Measurements from ENCODE around the gene GEMIN8. TPM values are rescaled to one million over a fixed set of nuclear protein-coding genes. Genes with fewer than 3 reads are reported as not detected.

Gene GEMIN8
- total RNA-seq, 1 donor, result 10.4 TPM

DNA sequence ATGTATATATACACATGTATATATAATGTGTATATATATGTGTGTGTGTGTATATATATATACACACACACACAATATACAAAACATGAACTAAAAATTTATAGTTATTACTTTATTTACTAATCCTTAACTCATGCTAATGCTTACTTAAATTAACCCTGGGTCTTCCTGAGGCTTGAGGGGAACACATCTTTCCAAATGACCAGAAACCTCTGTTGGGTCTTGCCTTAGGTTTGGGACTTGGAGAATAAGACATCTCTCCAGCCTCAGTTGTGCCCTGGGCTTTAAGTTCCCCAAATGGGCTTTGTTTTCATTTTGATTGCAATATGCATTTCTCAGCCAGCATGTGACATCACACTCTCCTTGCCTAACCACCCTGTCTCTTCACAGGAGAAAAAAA is 7.7 kb downstream of the GEMIN8 start:
- TF ChIP-seq, protein P1, sequence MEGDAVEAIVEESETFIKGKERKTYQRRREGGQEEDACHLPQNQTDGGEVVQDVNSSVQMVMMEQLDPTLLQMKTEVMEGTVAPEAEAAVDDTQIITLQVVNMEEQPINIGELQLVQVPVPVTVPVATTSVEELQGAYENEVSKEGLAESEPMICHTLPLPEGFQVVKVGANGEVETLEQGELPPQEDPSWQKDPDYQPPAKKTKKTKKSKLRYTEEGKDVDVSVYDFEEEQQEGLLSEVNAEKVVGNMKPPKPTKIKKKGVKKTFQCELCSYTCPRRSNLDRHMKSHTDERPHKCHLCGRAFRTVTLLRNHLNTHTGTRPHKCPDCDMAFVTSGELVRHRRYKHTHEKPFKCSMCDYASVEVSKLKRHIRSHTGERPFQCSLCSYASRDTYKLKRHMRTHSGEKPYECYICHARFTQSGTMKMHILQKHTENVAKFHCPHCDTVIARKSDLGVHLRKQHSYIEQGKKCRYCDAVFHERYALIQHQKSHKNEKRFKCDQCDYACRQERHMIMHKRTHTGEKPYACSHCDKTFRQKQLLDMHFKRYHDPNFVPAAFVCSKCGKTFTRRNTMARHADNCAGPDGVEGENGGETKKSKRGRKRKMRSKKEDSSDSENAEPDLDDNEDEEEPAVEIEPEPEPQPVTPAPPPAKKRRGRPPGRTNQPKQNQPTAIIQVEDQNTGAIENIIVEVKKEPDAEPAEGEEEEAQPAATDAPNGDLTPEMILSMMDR (IDR thresholded peaks at IDR 0.05; ENCODE audit: insufficient read depth, low read depth, low read length), result no peak
- no peak for DNase-seq (ENCODE audit: low read depth)
- no peak overlapping the region for H3K4me3 ChIP-seq (ENCODE audit: low read depth, low read length)

DNA sequence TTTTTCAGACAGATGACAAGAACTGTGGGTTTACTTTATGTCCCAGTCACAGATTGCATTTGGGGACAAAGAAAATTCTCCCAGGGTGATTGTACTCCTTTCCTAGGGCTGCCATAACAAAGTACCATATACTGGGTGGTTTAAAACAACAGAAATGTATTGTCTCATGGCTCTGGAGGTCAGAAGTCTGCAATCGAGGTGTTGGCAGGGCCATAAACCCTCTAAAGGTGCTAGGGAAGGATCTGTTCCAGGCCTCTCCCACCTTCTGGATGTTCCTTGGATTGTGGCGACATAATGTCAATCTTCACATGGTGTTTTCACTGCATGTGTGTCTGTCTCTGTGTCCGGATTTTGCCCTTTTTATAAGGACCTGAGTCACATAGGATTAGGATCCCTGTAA is 12.3 kb downstream of the GEMIN8 start:
- TF ChIP-seq, protein P1 (IDR thresholded peaks at IDR 0.05; ENCODE audit: insufficient read depth, low read depth, low read length), result no peak
- DNase-seq (ENCODE audit: low read depth), result no peak
- H3K4me3 ChIP-seq (ENCODE audit: low read depth, low read length), result no peak overlapping the region

DNA sequence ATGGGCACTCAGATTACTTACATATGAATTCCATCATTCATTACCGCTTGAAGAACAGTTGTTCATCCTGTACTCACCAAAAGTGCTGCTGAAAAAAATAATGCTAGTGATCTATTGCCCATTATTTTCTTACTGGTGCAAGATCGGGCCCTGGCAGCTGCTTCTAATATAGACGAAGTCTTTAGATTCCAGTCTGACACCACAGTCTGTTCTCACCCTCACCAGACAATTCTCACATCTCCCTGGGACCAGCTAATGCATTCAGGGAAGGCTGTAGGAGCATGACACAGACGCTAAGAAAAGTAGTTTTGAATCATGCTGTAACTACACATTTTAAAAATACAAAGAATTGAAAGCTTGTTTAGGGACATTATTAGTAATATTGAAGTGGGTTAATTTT is 13.8 kb downstream of the GEMIN8 start:
- TF ChIP-seq, protein P1 (IDR thresholded peaks at IDR 0.05; ENCODE audit: insufficient read depth, low read depth, low read length), result no peak
- no peak overlapping the region for H3K4me3 ChIP-seq (ENCODE audit: low read depth, low read length)
- DNase-seq (ENCODE audit: low read depth), result no peak

DNA sequence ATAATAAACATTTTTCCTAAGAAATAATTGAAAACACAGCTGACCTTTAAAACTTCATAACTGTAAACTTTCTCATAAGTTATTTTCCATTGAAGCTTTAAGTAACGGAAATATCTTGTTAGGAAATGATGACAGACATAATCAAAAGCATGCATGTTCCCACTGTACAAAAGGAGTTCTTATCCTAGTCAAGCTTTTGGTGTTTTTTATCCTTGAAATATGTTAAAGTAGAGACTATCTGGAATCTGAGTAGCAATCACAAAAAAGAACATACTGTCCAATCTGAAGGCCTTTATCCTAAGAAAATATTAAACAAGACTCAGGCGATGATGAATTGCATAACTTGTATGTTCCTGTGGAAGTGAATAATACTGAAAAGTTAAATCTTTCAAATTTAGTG is 14.4 kb downstream of the GEMIN8 start:
- DNase-seq (ENCODE audit: low read depth), result peak; percentile 22
- TF ChIP-seq, protein P1 (IDR thresholded peaks at IDR 0.05; ENCODE audit: insufficient read depth, low read depth, low read length), result no peak
- H3K4me3 ChIP-seq (ENCODE audit: low read depth, low read length), result no peak overlapping the region

DNA sequence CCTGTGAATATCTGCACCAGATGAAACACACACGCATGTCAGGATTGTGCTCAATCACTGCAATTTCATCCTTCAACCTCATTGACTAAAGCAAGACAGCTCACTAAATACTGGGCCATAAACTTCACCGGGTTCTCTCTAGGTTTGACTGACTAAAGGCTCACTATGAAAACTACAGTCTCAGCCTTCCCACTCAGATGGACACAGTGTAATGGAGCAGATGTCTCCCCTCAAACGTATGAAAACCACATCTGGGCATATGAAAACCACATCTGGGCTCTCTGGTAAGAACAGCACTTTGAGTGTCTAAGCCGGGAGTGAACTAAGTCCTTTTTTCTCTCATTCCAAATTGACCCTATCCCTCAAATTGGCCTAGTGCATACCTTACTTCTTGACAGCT is 15.2 kb downstream of the GEMIN8 start:
- H3K4me3 ChIP-seq (ENCODE audit: low read depth, low read length), result no peak overlapping the region
- TF ChIP-seq, protein P1 (IDR thresholded peaks at IDR 0.05; ENCODE audit: insufficient read depth, low read depth, low read length), result no peak
- DNase-seq (ENCODE audit: low read depth), result no peak

DNA sequence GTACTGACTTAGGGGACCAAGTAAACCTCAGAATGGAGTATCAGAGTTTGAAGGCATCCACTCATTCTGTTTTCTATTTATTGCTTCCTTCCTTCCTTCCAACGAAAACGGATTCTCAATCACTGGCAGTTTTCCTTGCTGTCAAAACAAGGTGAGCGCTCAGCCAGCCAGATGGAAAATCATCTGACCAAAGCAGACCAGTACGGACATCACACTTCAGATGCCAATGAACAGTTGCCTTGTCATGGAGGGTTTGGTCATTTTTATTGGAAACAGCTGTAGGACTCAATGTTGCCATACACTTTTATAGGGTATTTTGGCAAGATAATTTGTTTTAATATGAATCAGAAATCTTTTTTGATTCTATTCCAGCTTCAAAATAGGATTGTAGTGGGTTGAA is 16.6 kb downstream of the GEMIN8 start:
- no peak overlapping the region for H3K4me3 ChIP-seq (ENCODE audit: low read depth, low read length)
- peak; percentile 49 for DNase-seq (ENCODE audit: low read depth)
- TF ChIP-seq, protein P1 (IDR thresholded peaks at IDR 0.05; ENCODE audit: insufficient read depth, low read depth, low read length), result no peak

DNA sequence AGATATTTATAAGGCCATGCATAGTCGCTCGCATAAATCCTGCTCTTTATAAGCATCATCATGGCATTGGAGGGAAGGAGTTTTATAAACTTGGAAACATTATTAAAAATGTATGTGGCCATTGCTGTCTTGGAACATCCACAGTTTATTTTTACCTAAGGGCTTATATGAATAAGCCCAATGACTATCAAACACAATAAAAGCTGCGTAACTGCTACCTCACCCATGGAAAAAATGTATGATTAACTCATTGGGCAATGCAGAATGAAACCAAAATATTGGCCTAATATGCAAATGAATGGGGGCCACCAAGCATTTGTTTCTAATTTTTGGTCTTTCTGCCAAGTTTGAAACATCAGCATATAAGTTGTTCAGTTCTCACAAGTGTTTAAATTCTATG is 19.1 kb downstream of the GEMIN8 start:
- no peak for DNase-seq (ENCODE audit: low read depth)
- TF ChIP-seq, protein P1 (IDR thresholded peaks at IDR 0.05; ENCODE audit: insufficient read depth, low read depth, low read length), result no peak
- no peak overlapping the region for H3K4me3 ChIP-seq (ENCODE audit: low read depth, low read length)

Measured in fibroblast of villous mesenchyme (primary cell).